Measurements from ENCODE around the gene DPAGT1. TPM values are rescaled to one million over a fixed set of nuclear protein-coding genes. Genes with fewer than 3 reads are reported as not detected.
A peak's percentile ranks its signal among the peaks of the same experiment; 100 is the strongest.
"Not testable (repeated sequence)": the region's sequence is repeated elsewhere in the genome, so short reads cannot be mapped to it uniquely, and the experiment has no call there.

The DPAGT1 gene
- polyA plus RNA-seq, 5 donors, result 45.2 to 54.4 (median 51.1) TPM

- no peak for DNase-seq
These were observed 38.9 kb downstream of the DPAGT1 start for GRCh38 chr11:119062779-119063178.

- no peak for DNase-seq
These were observed 40.4 kb downstream of the DPAGT1 start for GRCh38 chr11:119061256-119061655.

- DNase-seq, result not testable (repeated sequence)
These were observed 42.5 kb downstream of the DPAGT1 start for GRCh38 chr11:119059128-119059527.

- DNase-seq, result peak; percentile 94 to 96
These were observed 44.5 kb downstream of the DPAGT1 start, which contains the start of gene HYOU1 for GRCh38 chr11:119057000-119057769. HYOU1 (minus strand) TSS chr11:119057205; CDS start chr11:119056160, 1,045 bp downstream.

GRCh38 chr11:119056421-119056999, 45.1 kb downstream of the DPAGT1 start:
- DNase-seq, result peak in 1 of 2 donors; percentile 10

GRCh38 chr11:119055901-119056300, 45.8 kb downstream of the DPAGT1 start:
- DNase-seq, result no peak

GRCh38 chr11:119054418-119054817, 47.2 kb downstream of the DPAGT1 start:
- DNase-seq, result no peak

- no peak for DNase-seq
These were observed 49.4 kb downstream of the DPAGT1 start for GRCh38 chr11:119052163-119052814.

- no peak for DNase-seq
These were observed 50.1 kb downstream of the DPAGT1 start for GRCh38 chr11:119051440-119052162.

- DNase-seq, result no peak
These were observed 52.6 kb downstream of the DPAGT1 start for GRCh38 chr11:119049081-119049480.

- no peak for DNase-seq
These were observed 53.0 kb downstream of the DPAGT1 start for GRCh38 chr11:119048644-119049043.

GRCh38 chr11:119047205-119047604, 54.4 kb downstream of the DPAGT1 start:
- no peak for DNase-seq

Other genes starting within 250 kb of the DPAGT1 start
- not detected for gene CXCR5, start 218.0 kb downstream of the DPAGT1 start, polyA plus RNA-seq (ENCODE audit: insufficient read depth in 1 of 5, insufficient read length in 5 of 5, low replicate concordance in 1 of 5)
- 10 to 100 TPM; 27.4 to 65.1 (median 52.0) TPM for gene BCL9L, start 175.9 kb downstream of the DPAGT1 start, polyA plus RNA-seq (ENCODE audit: insufficient read depth in 1 of 5, insufficient read length in 5 of 5, low replicate concordance in 1 of 5)
- 1 to 10 TPM; 1.9 to 3.8 (median 3.4) TPM for gene UPK2, start 145.6 kb downstream of the DPAGT1 start, polyA plus RNA-seq (ENCODE audit: insufficient read depth in 1 of 5, insufficient read length in 5 of 5, low replicate concordance in 1 of 5)
- gene FOXR1, start 130.1 kb downstream of the DPAGT1 start, polyA plus RNA-seq (ENCODE audit: insufficient read depth in 1 of 5, insufficient read length in 5 of 5, low replicate concordance in 1 of 5), result under 1 TPM in 2 of 5 donors, not detected in 3; 0.10 to 0.27 TPM
- gene CENATAC, start 103.7 kb downstream of the DPAGT1 start, polyA plus RNA-seq (ENCODE audit: insufficient read depth in 1 of 5, insufficient read length in 5 of 5, low replicate concordance in 1 of 5), result 10 to 100 TPM; 31.7 to 44.6 (median 38.3) TPM
- gene RPS25, start 83.5 kb downstream of the DPAGT1 start, polyA plus RNA-seq (ENCODE audit: insufficient read depth in 1 of 5, insufficient read length in 5 of 5, low replicate concordance in 1 of 5), result 1,000 to 10,000 TPM; 1,442 to 1,768 (median 1,521) TPM
- gene TRAPPC4, start 83.1 kb downstream of the DPAGT1 start, polyA plus RNA-seq (ENCODE audit: insufficient read depth in 1 of 5, insufficient read length in 5 of 5, low replicate concordance in 1 of 5), result 10 to 100 TPM; 67.9 to 96.9 (median 72.4) TPM
- 10 to 100 TPM; 23.1 to 30.1 (median 24.3) TPM for gene SLC37A4, start 71.0 kb downstream of the DPAGT1 start, polyA plus RNA-seq (ENCODE audit: insufficient read depth in 1 of 5, insufficient read length in 5 of 5, low replicate concordance in 1 of 5)
- 10 to 100 TPM; 62.2 to 92.3 (median 70.6) TPM for gene HYOU1, start 44.6 kb downstream of the DPAGT1 start, polyA plus RNA-seq (ENCODE audit: insufficient read depth in 1 of 5, insufficient read length in 5 of 5, low replicate concordance in 1 of 5)
- gene VPS11, start 34.0 kb downstream of the DPAGT1 start, polyA plus RNA-seq (ENCODE audit: insufficient read depth in 1 of 5, insufficient read length in 5 of 5, low replicate concordance in 1 of 5), result 10 to 100 TPM; 49.5 to 61.1 (median 54.0) TPM
- 10 to 100 TPM; 21.9 to 33.8 (median 25.8) TPM for gene HMBS, start 17.0 kb downstream of the DPAGT1 start, polyA plus RNA-seq (ENCODE audit: insufficient read depth in 1 of 5, insufficient read length in 5 of 5, low replicate concordance in 1 of 5)
- gene C2CD2L, start 5.5 kb upstream of the DPAGT1 start, polyA plus RNA-seq (ENCODE audit: insufficient read depth in 1 of 5, insufficient read length in 5 of 5, low replicate concordance in 1 of 5), result 1 to 10 TPM; 6.2 to 9.8 (median 9.0) TPM
- 10 to 100 TPM; 31.5 to 44.4 (median 36.4) TPM for gene HINFP, start 19.7 kb upstream of the DPAGT1 start, polyA plus RNA-seq (ENCODE audit: insufficient read depth in 1 of 5, insufficient read length in 5 of 5, low replicate concordance in 1 of 5)
- 1 to 10 TPM; 1.0 to 1.4 (median 1.2) TPM for gene ABCG4, start 47.2 kb upstream of the DPAGT1 start, polyA plus RNA-seq (ENCODE audit: insufficient read depth in 1 of 5, insufficient read length in 5 of 5, low replicate concordance in 1 of 5)
- 10 to 100 TPM in 2 of 5 donors, 1 to 10 TPM in 3; 9.5 to 14.4 (median 9.9) TPM for gene NLRX1, start 66.9 kb upstream of the DPAGT1 start, polyA plus RNA-seq (ENCODE audit: insufficient read depth in 1 of 5, insufficient read length in 5 of 5, low replicate concordance in 1 of 5)
- gene NHERF4, start 83.6 kb upstream of the DPAGT1 start, polyA plus RNA-seq (ENCODE audit: insufficient read depth in 1 of 5, insufficient read length in 5 of 5, low replicate concordance in 1 of 5), result 1 to 10 TPM in 3 of 5 donors, under 1 TPM in 2; 0.38 to 1.3 (median 1.1) TPM
- 10 to 100 TPM; 16.1 to 22.8 (median 20.5) TPM for gene CBL, start 104.5 kb upstream of the DPAGT1 start, polyA plus RNA-seq (ENCODE audit: insufficient read depth in 1 of 5, insufficient read length in 5 of 5, low replicate concordance in 1 of 5)
- 100 to 1,000 TPM in 4 of 5 donors, 10 to 100 TPM in 1; 89.3 to 139 (median 108) TPM for gene MCAM, start 215.3 kb upstream of the DPAGT1 start, polyA plus RNA-seq (ENCODE audit: insufficient read depth in 1 of 5, insufficient read length in 5 of 5, low replicate concordance in 1 of 5)
- gene RNF26, start 232.7 kb upstream of the DPAGT1 start, polyA plus RNA-seq (ENCODE audit: insufficient read depth in 1 of 5, insufficient read length in 5 of 5, low replicate concordance in 1 of 5), result 10 to 100 TPM; 26.7 to 30.3 (median 28.9) TPM
- 10 to 100 TPM; 36.0 to 70.5 (median 41.8) TPM for gene C1QTNF5, start 239.0 kb upstream of the DPAGT1 start, polyA plus RNA-seq (ENCODE audit: insufficient read depth in 1 of 5, insufficient read length in 5 of 5, low replicate concordance in 1 of 5)
- under 1 TPM in 2 of 5 donors, not detected in 3; 0.06 TPM for gene MFRP, start 244.9 kb upstream of the DPAGT1 start, polyA plus RNA-seq (ENCODE audit: insufficient read depth in 1 of 5, insufficient read length in 5 of 5, low replicate concordance in 1 of 5)